GM12801 (cell line): ENCODE data around the gene PAM.

ENCODE experiments used
- CTCF ChIP-seq: IDR thresholded peaks from one replicate; pipeline ENCODE4 v1.5.1; 2011; ENCODE audit warnings: control low read depth; ENCODE audit not compliant: insufficient read length; ENCODE audit errors: extremely low read depth

Gene PAM

DNA sequence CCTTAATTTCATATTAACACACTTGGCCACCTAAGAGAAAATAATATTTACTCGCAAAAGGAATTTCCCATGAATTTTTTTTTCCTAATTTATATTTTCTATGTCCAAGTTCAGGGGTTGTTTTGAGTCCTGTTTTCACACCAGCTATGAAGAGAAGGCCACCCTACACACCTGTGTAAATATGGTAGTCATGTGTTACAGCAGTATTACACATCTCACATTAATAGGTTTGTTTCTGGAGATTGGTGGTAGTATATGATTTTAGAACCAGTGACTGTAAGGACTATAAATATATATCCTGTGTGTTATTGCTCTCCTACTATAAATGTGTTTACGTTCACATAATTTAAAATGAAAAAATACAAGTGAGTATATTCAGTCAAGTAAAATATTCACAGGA is 147.5 kb downstream of the PAM start:
- no peak for TF ChIP-seq CTCF

DNA sequence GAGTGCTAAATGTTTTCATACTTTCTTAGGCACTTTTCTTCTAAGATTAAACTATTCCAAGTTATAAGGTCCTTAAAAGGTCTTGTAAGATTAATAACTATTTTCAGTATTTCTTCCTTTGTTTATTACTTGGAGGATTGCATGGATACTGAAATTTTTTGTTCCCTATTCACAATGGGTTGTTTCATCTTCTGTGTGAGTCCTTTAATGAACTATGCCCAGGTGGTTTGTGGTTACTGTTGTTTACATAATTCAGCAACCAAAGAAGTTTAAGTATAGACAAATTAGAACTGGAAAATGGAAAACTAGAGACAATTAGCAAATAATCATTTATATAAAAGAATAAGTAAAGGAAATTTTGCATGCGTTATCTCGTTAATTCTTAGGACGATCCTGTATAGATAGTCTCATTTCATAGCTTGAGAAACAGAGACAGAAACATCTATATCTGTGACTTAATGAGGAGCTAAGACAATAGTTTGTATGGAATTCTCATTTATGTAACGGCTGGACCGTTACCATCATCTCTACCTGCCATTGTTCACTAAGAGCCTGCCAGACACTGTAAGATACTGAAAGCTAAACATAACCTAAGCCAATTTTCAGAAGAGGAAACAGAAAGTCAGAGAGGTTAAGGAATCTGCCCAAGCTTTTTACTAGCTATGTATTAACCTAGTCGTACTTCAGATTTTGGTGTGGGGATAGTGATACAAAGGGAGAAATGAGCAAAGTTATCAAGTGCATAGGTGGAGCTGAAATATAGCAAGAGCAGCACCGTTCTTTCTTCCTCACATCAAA is 148.2 kb downstream of the PAM start:
- no peak for TF ChIP-seq CTCF

- no peak for TF ChIP-seq CTCF
Measured at GRCh38 chr5:102905056-102905455, 150.0 kb downstream of the PAM start.

DNA sequence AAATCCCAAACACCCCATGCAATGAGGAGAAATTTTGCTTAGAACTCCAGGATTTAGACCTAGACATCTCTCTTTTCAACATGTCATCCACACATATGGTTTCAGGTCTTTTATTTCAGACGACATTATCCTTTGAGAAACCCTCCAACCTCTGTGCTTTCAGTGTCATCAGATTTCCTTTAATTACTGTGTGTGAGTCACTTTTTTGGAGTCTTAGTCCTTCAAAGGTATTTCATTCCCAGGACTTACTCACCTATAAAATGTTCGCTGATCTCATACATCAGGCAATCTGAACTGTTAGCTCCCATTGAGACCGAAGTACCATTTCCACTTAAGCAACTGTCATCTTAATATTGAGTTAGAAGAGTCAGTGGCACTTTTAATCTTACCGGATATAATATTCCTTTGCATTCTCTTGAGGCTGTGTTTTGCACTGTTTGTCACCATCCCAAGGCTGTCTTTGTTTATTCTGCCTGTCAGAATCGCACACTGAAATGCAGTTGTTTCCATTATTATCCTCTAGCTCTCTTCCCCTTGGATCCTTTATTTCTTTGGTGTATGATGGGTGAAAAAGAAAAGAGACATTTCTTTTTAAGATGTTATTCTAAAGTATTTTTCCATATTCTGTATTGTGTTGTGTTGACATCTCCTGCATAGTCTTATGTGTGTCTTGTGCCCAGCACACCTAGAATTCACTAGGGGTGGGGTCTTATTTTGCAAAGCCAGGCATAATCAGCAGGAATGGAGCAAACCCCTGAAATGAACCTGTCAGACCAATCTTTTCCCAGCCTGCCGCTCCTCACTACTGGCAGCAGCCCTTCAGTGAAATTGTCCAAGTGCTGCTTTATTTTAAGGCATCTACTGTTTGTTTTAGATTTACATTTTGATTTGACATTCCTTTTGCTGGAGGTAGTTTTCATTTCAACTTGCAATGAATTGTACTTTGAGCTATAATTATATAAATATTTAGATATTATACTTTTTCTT is 155.4 kb downstream of the PAM start:
- TF ChIP-seq CTCF: no peak

DNA sequence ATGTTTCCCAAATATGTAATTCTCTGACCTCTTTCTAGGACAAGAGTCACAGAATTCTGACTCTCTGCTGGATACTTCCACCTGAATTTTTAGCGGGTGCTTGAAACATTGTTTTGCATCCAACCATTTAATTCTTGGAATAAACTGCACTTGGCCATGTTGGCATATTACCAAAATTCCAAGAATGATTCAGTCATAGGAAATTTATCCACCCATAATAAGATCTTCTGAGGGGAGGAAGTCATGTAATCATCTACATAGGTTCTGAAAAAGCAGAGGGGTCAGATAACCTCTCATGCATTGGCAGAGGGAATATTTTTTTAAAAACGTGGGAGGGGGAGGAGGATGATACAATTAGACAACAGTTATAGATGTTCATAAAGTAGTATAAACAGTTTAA is 156.9 kb downstream of the PAM start:
- no peak for TF ChIP-seq CTCF

GRCh38 chr5:102916109-102916508 is 161.0 kb downstream of the PAM start:
- no peak for TF ChIP-seq CTCF

DNA sequence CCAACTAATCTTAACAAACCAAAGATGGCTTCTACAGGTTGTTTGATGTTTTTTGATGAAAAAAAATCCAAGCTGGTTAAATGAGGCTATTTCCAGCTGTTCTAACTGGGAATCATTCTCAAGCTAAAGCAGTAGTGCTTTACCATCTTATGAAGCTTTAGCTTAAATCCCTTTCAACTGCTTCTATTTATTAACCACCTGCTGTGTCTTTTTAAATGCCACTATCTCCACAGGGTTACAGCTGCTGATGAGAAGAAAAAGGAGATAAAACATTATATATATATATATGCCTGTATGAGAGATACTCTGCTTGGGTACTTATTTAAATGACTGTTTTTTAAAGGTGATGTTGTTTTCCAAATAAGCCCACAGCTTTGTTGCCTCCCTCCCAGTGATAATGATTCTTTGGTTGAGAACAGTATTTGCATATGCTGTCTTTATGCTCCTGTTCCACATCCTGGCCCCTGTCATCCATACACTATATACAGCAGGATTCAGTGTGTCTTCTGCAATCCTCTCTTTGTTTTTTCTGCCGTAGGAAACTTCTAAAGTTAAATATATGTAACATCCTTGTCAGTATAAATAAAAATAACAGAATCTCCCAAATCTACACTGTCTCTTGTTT is 164.0 kb downstream of the PAM start:
- TF ChIP-seq CTCF: no peak
